GM12878 (cell line): ENCODE results near the gene SYNM. TPM values are rescaled to one million over a fixed set of nuclear protein-coding genes. Genes with fewer than 3 reads are reported as not detected.

Experiments
- ATAC-seq: fragments of 200-7000 bp; cut with Tn5 transposase; 3 replicates; pipeline ENCODE4 v1.9.1; 2020; ENCODE audit warnings: mild to moderate bottlenecking, moderate library complexity
- BruUV-seq: library from RNA; stranded (reverse); fragments of 400-500 nt; replicated peaks from 2 replicates; lab custom pipeline; 2021; lab: Mats Ljungman, UMichigan
- CTCF ChIA-PET: fragments of 300-600 bp; sonication (Branson Sonifier 250); formaldehyde crosslinking; extraction: SDS; loops from one replicate; lab custom pipeline; 2021; ENCODE audit warnings: inconsistent platforms; lab: Yijun Ruan, JAX
- POLR2A ChIA-PET: fragments of 350-600 bp; formaldehyde crosslinking; extraction: SDS; loops from one replicate; lab custom pipeline; 2021; ENCODE audit warnings: inconsistent platforms; lab: Charles Lee
- RAD21 ChIA-PET: fragments of 300-600 bp; sonication (Branson Sonifier 250); formaldehyde crosslinking; loops from one replicate; lab custom pipeline; 2023; ENCODE audit warnings: antibody characterized with exemption; ENCODE audit not compliant: unreplicated experiment; lab: Charles Lee
- SMC1A ChIA-PET: fragments of 300-600 bp; sonication (Branson Sonifier 250); formaldehyde crosslinking; loops from one replicate; lab custom pipeline; 2023; ENCODE audit not compliant: unreplicated experiment, uncharacterized antibody; lab: Charles Lee
- DNase-seq: peaks from one replicate; pipeline ENCODE4 v3.0.0-alpha.2; 2011; ENCODE audit warnings: low read depth, low spot score
- FAIRE-seq: peaks from 3 replicates; lab custom pipeline; 2011; peaks lifted over from hg19 to GRCh38; lab: Jason Lieb, UNC
- H2AFZ ChIP-seq: 2 replicates; pipeline ENCODE4 v1.6.0; 2011; ENCODE audit warnings: low read depth, low read length, control low read depth; ENCODE audit not compliant: control insufficient read depth
- H3K27ac ChIP-seq: 2 replicates; pipeline ENCODE4 v1.5.1; 2011; ENCODE audit warnings: control low read depth; ENCODE audit not compliant: control insufficient read depth, insufficient read depth
- H3K27me3 ChIP-seq, 2 experiments: replicated peaks in 1 of 2; 2 replicates each; pipeline versions ENCODE4 v1.6.0 to v1.6.1; 2011; ENCODE audit warnings: low read length in 1 of 2; ENCODE audit not compliant: control insufficient read depth in 2 of 2, insufficient read depth in 2 of 2
- H3K36me3 ChIP-seq, 2 experiments: 2 replicates each; pipeline ENCODE4 v1.5.1; 2011; ENCODE audit warnings: low read length in 1 of 2; ENCODE audit not compliant: control insufficient read depth in 2 of 2, insufficient read depth in 2 of 2
- H3K4me1 ChIP-seq: 2 replicates; pipeline ENCODE4 v1.6.1; 2011; ENCODE audit warnings: mild to moderate bottlenecking, low read length, moderate library complexity, mixed read lengths; ENCODE audit not compliant: control insufficient read depth, insufficient read depth
- H3K4me2 ChIP-seq: 2 replicates; pipeline ENCODE4 v1.6.0; 2011; ENCODE audit warnings: control low read depth; ENCODE audit not compliant: control insufficient read depth, insufficient read depth
- H3K4me3 ChIP-seq: fragments of 200-600 bp; sonication (generic); 2 replicates; pipeline ENCODE4 v1.5.1; 2016
- H3K79me2 ChIP-seq: 2 replicates; pipeline ENCODE4 v1.6.0; 2011; ENCODE audit warnings: low read length; ENCODE audit not compliant: control insufficient read depth, insufficient read depth
- H3K9ac ChIP-seq: 2 replicates; pipeline ENCODE4 v1.8.0; 2011; ENCODE audit warnings: low read length, control low read depth, mixed read lengths; ENCODE audit not compliant: control insufficient read depth, insufficient read depth
- H3K9me3 ChIP-seq: replicated peaks from 3 replicates; pipeline ENCODE4 v1.5.1; 2011; ENCODE audit warnings: mild to moderate bottlenecking, low read length; ENCODE audit not compliant: control insufficient read depth, insufficient read depth
- H4K20me1 ChIP-seq: 2 replicates; pipeline ENCODE4 v1.6.0; 2011; ENCODE audit not compliant: control insufficient read depth, insufficient read depth
- CEBPZ ChIP-seq: fragments of 150-350 bp; IDR thresholded peaks from 2 replicates; pipeline ENCODE4 v1.6.1; 2016; ENCODE audit warnings: low read depth, low read length
- RUNX3 ChIP-seq: IDR thresholded peaks from 2 replicates; pipeline ENCODE4 v1.6.1; 2012; ENCODE audit warnings: low read length, inconsistent platforms
- TBL1XR1 ChIP-seq: IDR thresholded peaks from 2 replicates; pipeline ENCODE4 v1.6.1; 2012; ENCODE audit warnings: low read depth, low read length, improper control_type of control experiment
- TCF12 ChIP-seq: IDR thresholded peaks from 2 replicates; pipeline ENCODE4 v1.6.1; 2011; ENCODE audit warnings: low read depth, mild to moderate bottlenecking, low read length
- ZNF592 ChIP-seq: fragments of 450-650 bp; IDR thresholded peaks from 2 replicates; pipeline ENCODE4 v1.6.1; 2017; ENCODE audit warnings: mild to moderate bottlenecking, moderate library complexity
- WGBS: methylation state at CpG from one replicate; pipeline ENCODE4 v1.1.6; 2016; ENCODE audit warnings: low lambda C conversion rate; ENCODE audit not compliant: insufficient replicate concordance, insufficient coverage; ENCODE audit errors: missing lambda C conversion rate; 5-methylcytosine and 5-hydroxymethylcytosine counted together
- in situ Hi-C: fragments of 300-500 bp; cut with MboI; formaldehyde crosslinking; loops from 9 replicates; pipeline ENCODE4 v1.14.3; 2018; ENCODE audit warnings: mixed read lengths
- intact Hi-C: fragments of 100-400 bp; cut with micrococcal nuclease; formaldehyde crosslinking; loops from one replicate; pipeline ENCODE4 v1.14.2; 2022; ENCODE audit not compliant: unreplicated experiment
- polyA plus RNA-seq, 11 experiments: library from polyadenylated mRNA; depleted of rRNA in 4 of 11; unstranded in 6 of 11; stranded (reverse) in 5 of 11; fragments of >200 nt; fragmentation: Nextera tagmentation in 4 of 11; fragmentation: Illumina TruSeq in 1 of 11; extraction: Ambion mirVana in 4 of 11; extraction: Trizol in 1 of 11; gene quantifications; 1 replicate in 1 of 11; 2 replicates in 10 of 11; pipeline versions ENCODE4 v1.2.1 to v1.2.3, GENCODE V29; 2011 to 2016; ENCODE audit warnings: inconsistent platforms in 2 of 11, missing spikeins in 2 of 11, low read depth in 1 of 11
- total RNA-seq, 4 experiments: library from RNA; depleted of rRNA in 3 of 4; stranded (reverse); fragments of >200 nt in 3 of 4; fragmentation: Illumina TruSeq in 1 of 4; extraction: Trizol in 1 of 4; gene quantifications; 2 replicates each; pipeline versions ENCODE4 v1.2.1 to v1.2.3, GENCODE V29; 2013 to 2021
- TF ChIP-seq, protein P1 (sequence below): IDR thresholded peaks from 2 replicates; pipeline ENCODE4 v1.6.1; 2012; ENCODE audit warnings: low read length, inconsistent platforms
- TF ChIP-seq, protein P2 (sequence below), 3 experiments: IDR thresholded peaks in 2 of 3; conservative IDR thresholded peaks in 1 of 3; 2 replicates each; pipeline ENCODE4 v1.5.1; 2011; ENCODE audit warnings: low read depth in 3 of 3, low read length in 3 of 3, mild to moderate bottlenecking in 3 of 3, control low read depth in 2 of 3, moderate library complexity in 2 of 3, inconsistent platforms in 1 of 3, mixed read lengths in 1 of 3; ENCODE audit not compliant: control insufficient read depth in 2 of 3, insufficient read depth in 1 of 3; ENCODE audit errors: extremely low read depth in 1 of 3

Gene SYNM
- total and polyA plus RNA-seq, 10 of the 15 experiments (the other 5 are each of a cell fraction or from before 2014, with no cell fraction given) = 0.05 to 1.1 (median 0.89) TPM; not detected in 1

DNA sequence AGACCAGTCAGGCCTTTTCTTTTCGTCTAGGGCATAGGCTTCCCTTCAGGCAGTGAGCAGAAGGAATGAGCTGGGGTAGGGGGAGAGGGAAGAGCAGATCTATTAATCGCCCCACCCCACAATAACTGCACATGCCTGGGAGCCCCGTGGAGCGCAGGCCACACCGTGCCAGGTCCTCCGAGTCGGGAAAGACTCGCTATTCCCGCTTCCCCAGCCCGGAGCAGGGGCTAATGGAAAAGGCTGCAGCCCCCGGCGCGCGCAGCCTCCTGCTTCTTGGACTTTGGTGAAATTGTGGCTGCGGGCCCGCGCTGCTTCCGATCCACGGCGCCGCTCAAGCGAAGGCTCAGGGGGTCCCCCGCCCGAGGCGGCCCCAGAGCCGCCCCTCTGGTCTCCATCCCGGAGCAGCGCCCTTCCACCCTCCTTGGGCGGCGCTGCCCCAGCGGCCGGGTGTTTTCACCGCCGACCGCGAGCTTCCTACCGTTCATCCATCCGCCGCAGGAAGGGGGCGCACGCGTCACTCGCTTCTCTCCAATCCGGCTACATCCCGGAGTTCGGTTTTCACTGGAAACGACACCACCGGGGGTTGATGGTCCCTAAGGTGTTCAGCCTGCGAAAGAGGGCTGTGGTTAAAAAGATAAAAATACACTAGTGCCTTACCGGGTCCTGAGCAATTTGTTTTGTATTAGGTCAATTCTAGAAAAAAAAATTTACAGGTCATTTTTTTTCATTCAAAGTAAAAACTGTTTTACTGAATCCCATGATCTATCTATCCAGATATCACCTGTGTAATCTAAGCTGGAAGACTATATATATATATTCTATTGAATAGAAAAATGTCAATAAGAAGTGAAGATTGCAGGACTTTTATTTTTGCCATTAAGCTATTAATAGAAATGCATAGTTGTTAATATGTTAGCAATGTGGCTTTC is 4.4 kb upstream of the SYNM start:
- WGBS = 10% methylated on average over 46 of the region's 50 CpGs
- RAD21 ChIA-PET = interaction anchor here (0.6 to 2.3 kb wide), 13 partner anchors 10 to 633 kb away, joined by 3 to 12 read pairs (median 4); partner anchors contain the start of gene LYSMD4
- POLR2A ChIA-PET = interaction anchor here (1.1 kb wide), 2 partner anchors 9 to 154 kb away, joined by 3 read pairs; no protein-coding TSS in a partner anchor
- H4K20me1 ChIP-seq = no peaks in the 10 kb centered on the region
- no peak overlapping the region for H3K27ac ChIP-seq
- SMC1A ChIA-PET = interaction anchor here (0.7 to 4.4 kb wide), 20 partner anchors 8 to 604 kb away, joined by 3 to 45 read pairs (median 3); no protein-coding TSS in a partner anchor
- H2AFZ ChIP-seq = peak overlapping the region; percentile 36; the same call in 1 of the 2 replicates
- no peaks in the 10 kb centered on the region for H3K4me1 ChIP-seq
- in situ Hi-C loops (loop anchor here (25.0 kb wide), 1 partner anchor 637 kb away; the partner anchor contains the start of gene LYSMD4), intact Hi-C loops (loop anchor here (1.0 to 10.0 kb wide), 2 partner anchors 113 to 654 kb away; no protein-coding TSS in a partner anchor)
- ATAC-seq = peak; percentile 63
- no peaks in the 10 kb centered on the region; the same call in 2 of the 3 replicates for H3K9me3 ChIP-seq
- no peak overlapping the region for H3K9ac ChIP-seq
- DNase-seq = no peak
- no peak for FAIRE-seq
- peak overlapping the region; percentile 62 for H3K4me2 ChIP-seq
- no peaks in the 10 kb centered on the region for H3K79me2 ChIP-seq
- H3K4me3 ChIP-seq = no peak overlapping the region
- no TSS peak for BruUV-seq
- CTCF ChIA-PET = interaction anchor here (0.6 to 6.7 kb wide), 31 partner anchors 10 to 825 kb away, joined by 3 to 111 read pairs (median 4); no protein-coding TSS in a partner anchor
- H3K36me3 ChIP-seq = no peaks in the 10 kb centered on the region
- peaks cover 0 to 15% of the 10 kb centered on the region in 2 experiments; a peak in 2 of 4 replicates for H3K27me3 ChIP-seq
- TF ChIP-seq CEBPZ (no peak), RUNX3 (peak; percentile 54), TBL1XR1 (no peak), ZNF592 (0 out of 2 replicates have a peak, but pooled peaks have one; percentile 20), TCF12 (no peak)
- TF ChIP-seq, protein P1, sequence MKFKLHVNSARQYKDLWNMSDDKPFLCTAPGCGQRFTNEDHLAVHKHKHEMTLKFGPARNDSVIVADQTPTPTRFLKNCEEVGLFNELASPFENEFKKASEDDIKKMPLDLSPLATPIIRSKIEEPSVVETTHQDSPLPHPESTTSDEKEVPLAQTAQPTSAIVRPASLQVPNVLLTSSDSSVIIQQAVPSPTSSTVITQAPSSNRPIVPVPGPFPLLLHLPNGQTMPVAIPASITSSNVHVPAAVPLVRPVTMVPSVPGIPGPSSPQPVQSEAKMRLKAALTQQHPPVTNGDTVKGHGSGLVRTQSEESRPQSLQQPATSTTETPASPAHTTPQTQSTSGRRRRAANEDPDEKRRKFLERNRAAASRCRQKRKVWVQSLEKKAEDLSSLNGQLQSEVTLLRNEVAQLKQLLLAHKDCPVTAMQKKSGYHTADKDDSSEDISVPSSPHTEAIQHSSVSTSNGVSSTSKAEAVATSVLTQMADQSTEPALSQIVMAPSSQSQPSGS = no peak
- TF ChIP-seq, protein P2, sequence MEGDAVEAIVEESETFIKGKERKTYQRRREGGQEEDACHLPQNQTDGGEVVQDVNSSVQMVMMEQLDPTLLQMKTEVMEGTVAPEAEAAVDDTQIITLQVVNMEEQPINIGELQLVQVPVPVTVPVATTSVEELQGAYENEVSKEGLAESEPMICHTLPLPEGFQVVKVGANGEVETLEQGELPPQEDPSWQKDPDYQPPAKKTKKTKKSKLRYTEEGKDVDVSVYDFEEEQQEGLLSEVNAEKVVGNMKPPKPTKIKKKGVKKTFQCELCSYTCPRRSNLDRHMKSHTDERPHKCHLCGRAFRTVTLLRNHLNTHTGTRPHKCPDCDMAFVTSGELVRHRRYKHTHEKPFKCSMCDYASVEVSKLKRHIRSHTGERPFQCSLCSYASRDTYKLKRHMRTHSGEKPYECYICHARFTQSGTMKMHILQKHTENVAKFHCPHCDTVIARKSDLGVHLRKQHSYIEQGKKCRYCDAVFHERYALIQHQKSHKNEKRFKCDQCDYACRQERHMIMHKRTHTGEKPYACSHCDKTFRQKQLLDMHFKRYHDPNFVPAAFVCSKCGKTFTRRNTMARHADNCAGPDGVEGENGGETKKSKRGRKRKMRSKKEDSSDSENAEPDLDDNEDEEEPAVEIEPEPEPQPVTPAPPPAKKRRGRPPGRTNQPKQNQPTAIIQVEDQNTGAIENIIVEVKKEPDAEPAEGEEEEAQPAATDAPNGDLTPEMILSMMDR (IDR thresholded peaks at IDR 0.05 in 2 of 3, conservative IDR thresholded peaks at IDR 0.05 in 1 of 3; ENCODE audit: control insufficient read depth in 2 of 3, extremely low read depth in 1 of 3, insufficient read depth in 1 of 3, low read depth in 3 of 3, low read length in 3 of 3) = peak; percentile 69 to 88 (median 82)
